ENCODE measurements around the gene NGEF.

- TF ChIP-seq, protein P1, sequence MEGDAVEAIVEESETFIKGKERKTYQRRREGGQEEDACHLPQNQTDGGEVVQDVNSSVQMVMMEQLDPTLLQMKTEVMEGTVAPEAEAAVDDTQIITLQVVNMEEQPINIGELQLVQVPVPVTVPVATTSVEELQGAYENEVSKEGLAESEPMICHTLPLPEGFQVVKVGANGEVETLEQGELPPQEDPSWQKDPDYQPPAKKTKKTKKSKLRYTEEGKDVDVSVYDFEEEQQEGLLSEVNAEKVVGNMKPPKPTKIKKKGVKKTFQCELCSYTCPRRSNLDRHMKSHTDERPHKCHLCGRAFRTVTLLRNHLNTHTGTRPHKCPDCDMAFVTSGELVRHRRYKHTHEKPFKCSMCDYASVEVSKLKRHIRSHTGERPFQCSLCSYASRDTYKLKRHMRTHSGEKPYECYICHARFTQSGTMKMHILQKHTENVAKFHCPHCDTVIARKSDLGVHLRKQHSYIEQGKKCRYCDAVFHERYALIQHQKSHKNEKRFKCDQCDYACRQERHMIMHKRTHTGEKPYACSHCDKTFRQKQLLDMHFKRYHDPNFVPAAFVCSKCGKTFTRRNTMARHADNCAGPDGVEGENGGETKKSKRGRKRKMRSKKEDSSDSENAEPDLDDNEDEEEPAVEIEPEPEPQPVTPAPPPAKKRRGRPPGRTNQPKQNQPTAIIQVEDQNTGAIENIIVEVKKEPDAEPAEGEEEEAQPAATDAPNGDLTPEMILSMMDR (IDR thresholded peaks at IDR 0.05) = no peak
- no peak for TF ChIP-seq POLR2A (IDR thresholded peaks at IDR 0.05)
Observed at GRCh38 chr2:232833830-232834229, 179.2 kb downstream of the NGEF start.
